CD1c-positive myeloid dendritic cell (primary cell): ENCODE results near the gene KIAA1614.
A peak's percentile ranks its signal among the peaks of the same experiment; 100 is the strongest.

ENCODE experiments used
- DNase-seq: peaks from one replicate; pipeline ENCODE4 v3.0.0-alpha.2; 2016; ENCODE audit errors: extremely low spot score

Gene KIAA1614

GRCh38 chr1:180924939-180925338, 12.2 kb downstream of the KIAA1614 start:
- DNase-seq = no peak

GRCh38 chr1:180925471-180926051, 12.9 kb downstream of the KIAA1614 start:
- no peak for DNase-seq

GRCh38 chr1:180926164-180926981, 13.7 kb downstream of the KIAA1614 start:
- DNase-seq = no peak

- DNase-seq = no peak
Observed at GRCh38 chr1:180927348-180927747, 14.7 kb downstream of the KIAA1614 start.

- DNase-seq = no peak
Observed at GRCh38 chr1:180927841-180928240, 15.1 kb downstream of the KIAA1614 start.

- DNase-seq = no peak
Observed at GRCh38 chr1:180928331-180929230, 15.9 kb downstream of the KIAA1614 start.

- DNase-seq = no peak
Observed at GRCh38 chr1:180929389-180929788, 16.7 kb downstream of the KIAA1614 start.

GRCh38 chr1:180930687-180931086, 18.0 kb downstream of the KIAA1614 start:
- DNase-seq = no peak

- DNase-seq = no peak
Observed at GRCh38 chr1:180931529-180931928, 18.8 kb downstream of the KIAA1614 start.

GRCh38 chr1:180932378-180932777, 19.7 kb downstream of the KIAA1614 start:
- DNase-seq = no peak

- DNase-seq = no peak
Observed at GRCh38 chr1:180933141-180933540, 20.4 kb downstream of the KIAA1614 start.

- peak; percentile 13 for DNase-seq
Observed at GRCh38 chr1:180934563-180934962, 21.9 kb downstream of the KIAA1614 start.

- DNase-seq = no peak
Observed at GRCh38 chr1:180935326-180936109, 22.8 kb downstream of the KIAA1614 start.

GRCh38 chr1:180936110-180937011, 23.7 kb downstream of the KIAA1614 start:
- DNase-seq = no peak

GRCh38 chr1:180937012-180937372, 24.3 kb downstream of the KIAA1614 start:
- DNase-seq = no peak

GRCh38 chr1:180937624-180938225, 25.0 kb downstream of the KIAA1614 start:
- DNase-seq = no peak

- no peak for DNase-seq
Observed at GRCh38 chr1:180939073-180939710, 26.5 kb downstream of the KIAA1614 start.

- DNase-seq = no peak
Observed at GRCh38 chr1:180939711-180940103, 27.0 kb downstream of the KIAA1614 start.

GRCh38 chr1:180940445-180940844, 27.7 kb downstream of the KIAA1614 start:
- no peak for DNase-seq
